ENCODE measurements around the gene POLR2J3.
"Not testable (repeated sequence)": the region's sequence is repeated elsewhere in the genome, so short reads cannot be mapped to it uniquely, and the experiment has no call there.

POLR2J3 gene

GRCh38 chr7:102527182-102527581 is 45.2 kb downstream of the POLR2J3 start:
- not testable (repeated sequence) for DNase-seq (ENCODE audit: low read depth in 1 of 2, low spot score in 1 of 2)

- not testable (repeated sequence) for DNase-seq (ENCODE audit: low read depth in 1 of 2, low spot score in 1 of 2)
Observed at GRCh38 chr7:102524803-102525202, 47.6 kb downstream of the POLR2J3 start.

DNA sequence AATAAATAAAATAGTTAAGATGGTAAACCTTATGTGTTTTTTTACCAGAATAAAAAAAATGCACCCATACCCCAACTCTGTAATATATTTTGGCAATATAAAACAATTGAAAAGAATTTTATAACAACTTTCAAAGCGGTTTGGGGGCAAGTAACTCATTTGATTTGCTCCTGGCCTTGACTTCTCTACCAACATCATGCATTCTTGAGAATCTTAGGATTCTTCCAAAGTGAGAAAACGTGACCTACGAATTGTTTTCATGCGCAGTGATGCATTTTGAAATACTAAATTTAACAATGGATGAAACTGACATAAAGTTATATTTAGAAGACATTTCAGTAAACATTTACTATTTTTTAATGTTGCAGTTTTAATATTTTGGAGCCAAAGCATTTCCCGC is 51.6 kb downstream of the POLR2J3 start:
- not testable (repeated sequence) for DNase-seq (ENCODE audit: low read depth in 1 of 2, low spot score in 1 of 2)

GRCh38 chr7:102517550-102518147 is 54.7 kb downstream of the POLR2J3 start, which contains the start of gene RASA4B:
TSS of gene RASA4B (minus strand) at chr7:102517777. CDS start at chr7:102517710, 67 bp downstream.
- DNase-seq (ENCODE audit: low read depth in 1 of 2, low spot score in 1 of 2): not testable (repeated sequence)

All from activated T-helper 1 cell treated with anti-CD3 and anti-CD28 coated beads, Interleukin-2, amount 50 U/mL, for 16 hours (primary cell).